ENCODE results near the gene GAK.

GAK gene

DNA sequence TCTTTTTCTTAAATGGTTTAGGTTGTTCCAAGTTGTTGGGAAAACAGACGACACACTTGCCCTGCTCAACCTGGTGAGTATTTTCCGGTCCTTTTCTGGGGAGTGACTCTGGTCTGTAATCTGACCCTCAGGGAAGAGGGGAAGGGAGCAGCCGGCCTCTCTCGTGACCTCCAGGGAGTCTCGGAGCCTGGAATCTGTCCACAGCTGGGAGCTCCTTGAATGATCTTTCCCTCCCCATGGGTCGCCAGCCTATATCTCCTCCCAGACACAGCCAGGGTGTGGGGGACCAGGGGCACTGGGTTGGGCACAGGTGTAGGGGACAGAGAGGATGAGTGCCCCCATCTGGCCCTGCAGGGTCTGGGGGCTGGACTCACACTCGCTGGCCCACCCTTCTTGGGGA is 19.1 kb upstream of the GAK start:
- no peak overlapping the region for H3K4me3 ChIP-seq (ENCODE audit: low read depth, low read length)
- TF ChIP-seq, protein P1, sequence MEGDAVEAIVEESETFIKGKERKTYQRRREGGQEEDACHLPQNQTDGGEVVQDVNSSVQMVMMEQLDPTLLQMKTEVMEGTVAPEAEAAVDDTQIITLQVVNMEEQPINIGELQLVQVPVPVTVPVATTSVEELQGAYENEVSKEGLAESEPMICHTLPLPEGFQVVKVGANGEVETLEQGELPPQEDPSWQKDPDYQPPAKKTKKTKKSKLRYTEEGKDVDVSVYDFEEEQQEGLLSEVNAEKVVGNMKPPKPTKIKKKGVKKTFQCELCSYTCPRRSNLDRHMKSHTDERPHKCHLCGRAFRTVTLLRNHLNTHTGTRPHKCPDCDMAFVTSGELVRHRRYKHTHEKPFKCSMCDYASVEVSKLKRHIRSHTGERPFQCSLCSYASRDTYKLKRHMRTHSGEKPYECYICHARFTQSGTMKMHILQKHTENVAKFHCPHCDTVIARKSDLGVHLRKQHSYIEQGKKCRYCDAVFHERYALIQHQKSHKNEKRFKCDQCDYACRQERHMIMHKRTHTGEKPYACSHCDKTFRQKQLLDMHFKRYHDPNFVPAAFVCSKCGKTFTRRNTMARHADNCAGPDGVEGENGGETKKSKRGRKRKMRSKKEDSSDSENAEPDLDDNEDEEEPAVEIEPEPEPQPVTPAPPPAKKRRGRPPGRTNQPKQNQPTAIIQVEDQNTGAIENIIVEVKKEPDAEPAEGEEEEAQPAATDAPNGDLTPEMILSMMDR (IDR thresholded peaks at IDR 0.05; ENCODE audit: control insufficient read depth, extremely low read depth, insufficient read depth) = no peak
- no peak for DNase-seq (ENCODE audit: low read depth)

DNA sequence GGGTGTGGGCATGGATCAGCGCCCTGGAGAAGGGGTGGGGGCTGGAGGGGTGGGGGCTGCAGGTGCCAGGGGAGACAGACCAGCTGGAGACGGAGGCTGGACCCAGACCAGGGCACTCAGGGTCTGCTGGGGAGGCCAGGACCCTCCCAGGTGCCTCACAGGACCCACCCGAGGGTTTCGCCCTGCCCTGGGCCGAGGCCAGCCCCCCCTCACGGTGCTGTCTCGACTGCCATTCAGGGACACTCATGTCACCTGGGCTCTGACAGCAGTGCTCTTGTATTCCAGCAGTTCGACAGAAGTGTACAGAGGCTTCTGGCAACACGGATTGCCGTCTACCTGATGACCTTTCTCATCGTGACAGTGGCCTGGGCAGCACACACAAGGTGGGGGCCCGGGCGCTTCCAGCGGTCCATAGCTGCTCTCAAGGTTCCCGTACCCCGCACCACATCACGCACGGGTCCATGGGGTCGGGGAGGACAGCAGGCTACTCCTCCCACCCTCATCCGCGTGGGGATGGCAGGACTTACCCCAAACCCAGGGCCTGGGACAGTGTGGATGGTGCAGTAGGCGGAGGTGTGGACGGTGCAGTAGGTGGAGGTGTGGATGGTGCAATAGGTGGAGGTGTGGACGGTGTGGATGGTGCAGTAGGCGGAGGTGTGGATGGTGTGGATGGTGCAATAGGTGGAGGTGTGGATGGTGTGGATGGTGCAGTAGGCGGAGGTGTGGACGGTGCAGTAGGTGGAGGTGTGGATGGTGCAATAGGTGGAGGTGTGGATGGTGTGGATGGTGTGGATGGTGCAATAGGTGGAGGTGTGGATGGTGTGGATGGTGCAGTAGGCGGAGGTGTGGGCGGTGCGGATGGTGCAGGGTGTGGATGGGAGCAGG is 18.3 kb upstream of the GAK start:
- H3K4me3 ChIP-seq (ENCODE audit: low read depth, low read length) = no peak overlapping the region
- TF ChIP-seq, protein P1 (IDR thresholded peaks at IDR 0.05; ENCODE audit: control insufficient read depth, extremely low read depth, insufficient read depth) = no peak
- no peak for DNase-seq (ENCODE audit: low read depth)

DNA sequence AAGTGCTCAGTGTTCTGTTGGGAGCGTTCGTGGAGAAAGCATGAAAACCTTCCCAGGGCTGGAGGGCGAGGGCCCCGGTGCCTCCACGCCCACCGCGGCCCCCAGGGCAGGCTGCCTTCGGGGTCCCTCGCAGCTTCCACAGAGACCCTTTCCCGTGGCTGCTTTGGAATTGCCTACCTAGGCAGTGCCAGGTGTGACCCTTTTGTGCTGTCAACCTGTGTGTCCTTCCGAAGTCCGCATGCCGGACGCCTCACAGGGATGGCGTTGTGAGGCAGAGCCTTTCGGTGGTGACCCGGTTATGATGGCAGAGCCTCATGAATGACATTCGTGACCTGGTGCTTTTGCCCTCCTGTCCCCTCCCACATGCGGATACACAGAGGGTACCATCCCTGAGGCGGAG is 17.5 kb upstream of the GAK start:
- H3K4me3 ChIP-seq (ENCODE audit: low read depth, low read length) = no peak overlapping the region
- TF ChIP-seq, protein P1 (IDR thresholded peaks at IDR 0.05; ENCODE audit: control insufficient read depth, extremely low read depth, insufficient read depth) = no peak
- no peak for DNase-seq (ENCODE audit: low read depth)

DNA sequence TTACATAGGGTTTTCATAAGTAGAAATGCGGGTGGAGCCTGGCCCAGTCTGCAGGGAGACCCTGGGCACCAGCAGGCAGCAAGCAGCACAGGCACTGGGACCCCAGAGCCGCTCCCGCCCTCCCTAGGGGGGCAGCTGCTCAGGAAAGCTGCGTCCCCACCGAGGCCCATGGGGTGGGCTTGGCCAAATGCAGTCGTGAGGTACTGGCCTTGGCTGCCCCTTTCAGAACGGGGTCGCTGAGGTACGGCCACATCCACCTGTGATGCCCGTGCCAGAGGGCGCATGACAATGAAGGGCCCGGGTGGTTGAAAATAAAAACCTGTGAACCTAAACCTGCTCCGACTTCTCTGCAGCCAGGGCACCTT is 16.8 kb upstream of the GAK start:
- TF ChIP-seq, protein P1 (IDR thresholded peaks at IDR 0.05; ENCODE audit: control insufficient read depth, extremely low read depth, insufficient read depth) = no peak
- no peak overlapping the region for H3K4me3 ChIP-seq (ENCODE audit: low read depth, low read length)
- DNase-seq (ENCODE audit: low read depth) = no peak

DNA sequence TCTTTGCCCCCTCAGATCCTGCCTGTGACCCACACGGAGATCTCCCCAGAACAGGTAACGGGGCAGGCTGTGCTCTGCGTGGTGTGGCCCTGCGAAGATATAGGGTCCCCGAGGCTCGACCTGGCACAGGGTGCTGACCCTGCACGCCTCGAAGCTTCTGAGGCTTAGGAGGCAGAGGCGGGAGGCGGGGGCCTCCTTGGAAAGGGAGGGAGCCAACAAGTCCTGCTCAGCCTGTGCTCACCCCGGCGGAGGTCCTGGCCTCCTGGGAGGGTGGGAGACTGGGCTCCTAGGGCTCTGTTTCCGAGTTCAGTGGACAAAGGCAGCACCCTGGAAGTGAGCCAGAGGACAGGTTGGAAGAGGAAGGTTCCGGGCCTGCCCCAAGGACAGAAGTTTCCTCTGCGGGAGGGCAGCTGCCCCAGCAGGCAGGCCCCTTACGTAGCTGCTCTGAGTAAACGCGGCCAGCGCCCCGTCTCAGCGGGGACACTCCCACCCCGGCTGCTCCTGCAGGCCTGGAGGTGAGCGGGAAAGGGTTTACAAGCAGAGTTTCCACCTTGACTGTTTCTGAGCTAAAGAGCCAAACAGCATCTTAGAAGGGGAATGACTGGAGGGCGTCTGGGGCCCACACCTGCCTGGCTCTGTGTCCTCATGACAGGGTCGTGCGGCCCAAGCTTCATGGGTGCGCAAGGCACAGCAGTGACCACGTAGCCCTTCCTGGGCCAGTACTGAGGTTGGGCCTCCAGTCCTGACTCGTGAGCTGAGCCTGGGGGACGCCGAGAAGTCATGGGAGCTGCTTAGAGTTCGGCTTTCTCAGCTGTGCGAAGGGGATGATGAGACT is 16.2 kb upstream of the GAK start:
- TF ChIP-seq, protein P1 (IDR thresholded peaks at IDR 0.05; ENCODE audit: control insufficient read depth, extremely low read depth, insufficient read depth) = no peak
- no peak for DNase-seq (ENCODE audit: low read depth)
- no peak overlapping the region for H3K4me3 ChIP-seq (ENCODE audit: low read depth, low read length)

DNA sequence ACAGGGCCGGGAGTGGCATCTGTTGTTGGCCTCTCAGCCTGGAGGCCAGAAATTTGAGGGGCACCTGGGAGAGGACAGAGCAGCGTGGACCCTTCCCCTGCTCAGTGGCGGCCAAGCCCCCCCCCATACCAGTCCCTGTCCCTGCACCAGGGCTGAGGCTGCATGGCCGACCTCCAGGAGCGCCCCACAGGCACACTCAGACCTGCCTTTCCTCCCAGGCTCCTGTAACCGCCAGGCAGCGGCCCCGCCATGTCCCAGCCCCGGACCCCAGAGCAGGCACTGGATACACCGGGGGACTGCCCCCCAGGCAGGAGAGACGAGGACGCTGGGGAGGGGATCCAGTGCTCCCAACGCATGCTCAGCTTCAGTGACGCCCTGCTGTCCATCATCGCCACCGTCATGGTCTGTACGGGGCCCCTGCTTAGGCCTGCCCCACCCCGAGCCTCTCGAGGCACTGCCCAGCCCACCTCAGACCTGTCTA is 15.4 kb upstream of the GAK start:
- no peak for DNase-seq (ENCODE audit: low read depth)
- TF ChIP-seq, protein P1 (IDR thresholded peaks at IDR 0.05; ENCODE audit: control insufficient read depth, extremely low read depth, insufficient read depth) = no peak
- H3K4me3 ChIP-seq (ENCODE audit: low read depth, low read length) = no peak overlapping the region

Measured in LNCaP clone FGC (cell line).